A673 (cell line): ENCODE data around the gene SLC26A8. TPM values are rescaled to one million over a fixed set of nuclear protein-coding genes. Genes with fewer than 3 reads are reported as not detected.

Experiments used
- BruUV-seq: library from RNA; stranded (reverse); fragments of 400-500 nt; replicated peaks from 2 replicates; lab custom pipeline; 2021; lab: Mats Ljungman, UMichigan
- CTCF ChIA-PET: fragments of 300-600 bp; sonication (Branson Sonifier 250); formaldehyde crosslinking; loops from one replicate; lab custom pipeline; 2022; ENCODE audit warnings: antibody characterized with exemption; lab: Charles Lee
- POLR2A ChIA-PET: fragments of 300-600 bp; sonication (Branson Sonifier 250); formaldehyde crosslinking; loops from one replicate; lab custom pipeline; 2022; ENCODE audit warnings: antibody characterized with exemption; ENCODE audit not compliant: low non-redundant PET; lab: Charles Lee
- DNase-seq: peaks from one replicate; pipeline ENCODE4 v3.0.0-alpha.2; 2015; ENCODE audit warnings: low spot score
- H3K27ac ChIP-seq: fragments of 200-600 bp; sonication (generic); 2 replicates; pipeline ENCODE4 v1.5.1; 2016; ENCODE audit warnings: mixed run types, low read depth, mild to moderate bottlenecking, mixed read lengths, antibody characterized with exemption, low read length; ENCODE audit not compliant: poor library complexity, severe bottlenecking
- H3K27me3 ChIP-seq: fragments of 200-600 bp; sonication (generic); replicated peaks from 2 replicates; pipeline ENCODE4 v1.6.1; 2017; ENCODE audit warnings: mixed run types, low read depth, mild to moderate bottlenecking, mixed read lengths, antibody characterized with exemption, low read length; ENCODE audit not compliant: insufficient read depth, poor library complexity
- H3K36me3 ChIP-seq: fragments of 200-600 bp; sonication (generic); 2 replicates; pipeline ENCODE4 v1.6.1; 2016; ENCODE audit warnings: mixed run types, mild to moderate bottlenecking, mixed read lengths, antibody characterized with exemption, low read length; ENCODE audit not compliant: insufficient read depth, poor library complexity, severe bottlenecking
- H3K4me1 ChIP-seq: fragments of 200-600 bp; sonication (generic); 2 replicates; pipeline ENCODE4 v1.6.1; 2017; ENCODE audit warnings: mixed run types, mild to moderate bottlenecking, mixed read lengths, antibody characterized with exemption, low read length; ENCODE audit not compliant: insufficient read depth, poor library complexity, severe bottlenecking
- H3K4me3 ChIP-seq: fragments of 200-600 bp; sonication (generic); 2 replicates; pipeline ENCODE4 v1.5.1; 2016; ENCODE audit warnings: low read depth, mixed run types, mild to moderate bottlenecking, mixed read lengths, low read length; ENCODE audit not compliant: poor library complexity, severe bottlenecking
- H3K9me3 ChIP-seq: fragments of 200-600 bp; sonication (generic); 2 replicates; pipeline ENCODE4 v1.6.1; 2016; ENCODE audit warnings: mixed run types, low read depth, mild to moderate bottlenecking, mixed read lengths, antibody characterized with exemption, low read length; ENCODE audit not compliant: poor library complexity, severe bottlenecking
- CTCF ChIP-seq: fragments of 300-800, 200-600 bp; sonication (generic); conservative IDR thresholded peaks from 2 replicates; pipeline ENCODE4 v1.5.1; 2017; ENCODE audit warnings: low read depth, mild to moderate bottlenecking, antibody characterized with exemption, low read length, moderate library complexity, mixed read lengths
- EZH2 ChIP-seq: fragments of 200-600 bp; sonication (generic); IDR thresholded peaks from 2 replicates; pipeline ENCODE4 v1.6.1; 2017; ENCODE audit warnings: borderline replicate concordance, low read depth, mild to moderate bottlenecking, mixed read lengths, antibody characterized with exemption, low read length; ENCODE audit not compliant: poor library complexity, severe bottlenecking
- intact Hi-C: fragments of 100-400 bp; cut with micrococcal nuclease; formaldehyde crosslinking; loops from one replicate; pipeline ENCODE4 v1.10.0; 2022; ENCODE audit not compliant: unreplicated experiment
- total RNA-seq: library from RNA; stranded (reverse); gene quantifications from 2 replicates; pipeline ENCODE4 v1.2.3, GENCODE V29; 2021

Gene SLC26A8
- total RNA-seq, 1 experiment from 2014 or later, result not detected

- TF ChIP-seq CTCF, result no peak
- no peak for TF ChIP-seq EZH2
- no TSS peak for BruUV-seq
- Histone ChIP-seq H3K27ac (no peak overlapping the region), H3K36me3 (peaks cover 27% of the 10 kb centered on the region), H3K4me1 (no peaks in the 10 kb centered on the region), H3K27me3 (no peaks in the 10 kb centered on the region), H3K9me3 (peaks cover 17% of the 10 kb centered on the region), H3K4me3 (no peak overlapping the region)
- DNase-seq, result no peak
- POLR2A ChIA-PET, result no interaction called here
- intact Hi-C loops, result no loop called here
- CTCF ChIA-PET, result no interaction called here
Measured at GRCh38 chr6:35905141-35905785, 119.2 kb downstream of the SLC26A8 start.

GRCh38 chr6:35903679-35904078 lies 120.8 kb downstream of the SLC26A8 start:
- Histone ChIP-seq H3K36me3 (peaks cover 13% of the 10 kb centered on the region), H3K4me3 (no peak overlapping the region), H3K27me3 (no peaks in the 10 kb centered on the region), H3K4me1 (no peaks in the 10 kb centered on the region), H3K27ac (no peak overlapping the region), H3K9me3 (peaks cover 2% of the 10 kb centered on the region)
- POLR2A ChIA-PET, result no interaction called here
- CTCF ChIA-PET, result no interaction called here
- TF ChIP-seq EZH2 (no peak), CTCF (no peak)
- intact Hi-C loops, result no loop called here
- BruUV-seq, result no TSS peak
- no peak for DNase-seq

- TF ChIP-seq CTCF (no peak), EZH2 (no peak)
- ChIA-PET CTCF (no interaction called here), POLR2A (no interaction called here)
- Histone ChIP-seq H3K4me3 (no peak overlapping the region), H3K27ac (no peak overlapping the region), H3K4me1 (no peaks in the 10 kb centered on the region), H3K9me3 (no peaks in the 10 kb centered on the region), H3K27me3 (no peaks in the 10 kb centered on the region), H3K36me3 (peaks cover 8% of the 10 kb centered on the region)
- no peak for DNase-seq
- BruUV-seq, result no TSS peak
- intact Hi-C loops, result no loop called here
Measured at GRCh38 chr6:35900448-35900847, 124.0 kb downstream of the SLC26A8 start.
